ENCODE data around the gene HSBP1L1. TPM values are rescaled to one million over a fixed set of nuclear protein-coding genes. Genes with fewer than 3 reads are reported as not detected.

Gene HSBP1L1
- total and polyA plus RNA-seq, 2 experiments from 2014 or later = 1.8 to 3.7 TPM

- TF ChIP-seq ZNF462 (CRISPR knock-in tag; IDR thresholded peaks at IDR 0.05) = no peak
- no peak for TF ChIP-seq JUNB (IDR thresholded peaks at IDR 0.05; ENCODE audit: unreplicated experiment)
- no peak for TF ChIP-seq ZNF331 (CRISPR knock-in tag; IDR thresholded peaks at IDR 0.05; ENCODE audit: low read depth)
- TF ChIP-seq POLR2AphosphoS5 (IDR thresholded peaks at IDR 0.05; ENCODE audit: low read depth) = no peak
- no peak for TF ChIP-seq STAT1 (IDR thresholded peaks at IDR 0.05; ENCODE audit: unreplicated experiment)
- no peak for TF ChIP-seq EZH2phosphoT487 (IDR thresholded peaks at IDR 0.05; ENCODE audit: unreplicated experiment)
- TF ChIP-seq NANOG (IDR thresholded peaks at IDR 0.05; ENCODE audit: borderline replicate concordance) = no peak
- TF ChIP-seq CTCF (conservative IDR thresholded peaks at IDR 0.05; ENCODE audit: low read depth in 2 of 2) = no peak
- no peak for TF ChIP-seq EZH2 (IDR thresholded peaks at IDR 0.05; ENCODE audit: low read depth, unreplicated experiment)
- no peak for TF ChIP-seq ZNF114 (CRISPR knock-in tag; IDR thresholded peaks at IDR 0.05)
Observed at GRCh38 chr18:79954791-79955190, 9.7 kb upstream of the HSBP1L1 start (continued).

Data from GM23338 (cell line).